ENCODE measurements around the gene EXOSC5.
A peak's percentile ranks its signal among the peaks of the same experiment; 100 is the strongest.
"Not testable (repeated sequence)": the region's sequence is repeated elsewhere in the genome, so short reads cannot be mapped to it uniquely, and the experiment has no call there.

EXOSC5 gene

DNA sequence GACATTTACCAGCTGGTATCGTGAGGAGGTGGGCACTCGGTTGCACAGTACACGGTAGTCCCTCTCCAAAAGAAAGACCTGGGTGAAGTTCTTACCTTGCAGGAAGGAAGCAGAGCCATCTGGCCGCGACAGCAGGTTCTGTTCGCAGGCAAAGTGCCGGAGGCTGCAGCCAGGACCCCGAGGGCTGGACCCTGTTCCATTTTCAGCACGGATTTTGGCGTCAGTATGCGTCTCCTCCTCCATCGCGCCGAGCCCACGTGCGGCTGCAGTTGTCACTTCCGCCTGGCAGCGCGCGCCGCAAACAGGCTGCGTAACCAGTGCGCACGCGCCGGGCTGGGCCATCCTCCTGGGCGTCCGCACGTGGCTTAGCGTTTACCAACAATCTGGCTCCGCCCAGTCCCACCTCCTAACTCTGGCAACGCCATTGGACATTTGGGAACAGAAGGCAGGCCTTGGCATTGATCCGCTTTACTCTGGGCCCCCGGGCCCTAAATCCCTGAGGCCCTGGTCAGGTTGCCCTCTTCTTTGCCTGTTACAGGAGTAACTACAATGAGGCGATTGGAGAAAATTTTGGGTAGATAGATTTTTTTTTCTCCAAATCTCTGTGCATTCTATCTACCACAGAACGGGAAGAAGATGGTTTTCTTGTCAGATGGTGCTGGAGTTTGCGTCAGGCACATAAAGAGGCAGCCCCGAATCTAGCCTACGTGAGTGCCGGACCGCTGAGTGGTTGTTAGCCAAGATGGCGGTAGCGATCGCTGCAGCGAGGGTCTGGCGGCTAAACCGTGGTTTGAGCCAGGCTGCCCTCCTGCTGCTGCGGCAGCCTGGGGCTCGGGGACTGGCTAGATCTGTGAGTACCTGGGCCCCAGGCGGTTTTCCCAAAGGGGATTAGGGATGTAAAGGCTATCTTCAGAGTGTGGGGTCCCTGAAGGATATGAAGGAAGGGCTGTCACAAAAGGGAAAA is at the start of gene EXOSC5, which contains the start of gene BCKDHA:
Gene EXOSC5 (minus strand): TSS at position 274 of the 964 bp plus-strand sequence. CDS start 31 bp downstream, at position 243.
Gene BCKDHA (plus strand): TSS at position 733 of the 964 bp plus-strand sequence. CDS start 10 bp downstream, at position 743.
- DNase-seq (ENCODE audit: low read depth in 4 of 4, low spot score in 1 of 4), result peak; percentile 95 to 99 (median 96)

DNA sequence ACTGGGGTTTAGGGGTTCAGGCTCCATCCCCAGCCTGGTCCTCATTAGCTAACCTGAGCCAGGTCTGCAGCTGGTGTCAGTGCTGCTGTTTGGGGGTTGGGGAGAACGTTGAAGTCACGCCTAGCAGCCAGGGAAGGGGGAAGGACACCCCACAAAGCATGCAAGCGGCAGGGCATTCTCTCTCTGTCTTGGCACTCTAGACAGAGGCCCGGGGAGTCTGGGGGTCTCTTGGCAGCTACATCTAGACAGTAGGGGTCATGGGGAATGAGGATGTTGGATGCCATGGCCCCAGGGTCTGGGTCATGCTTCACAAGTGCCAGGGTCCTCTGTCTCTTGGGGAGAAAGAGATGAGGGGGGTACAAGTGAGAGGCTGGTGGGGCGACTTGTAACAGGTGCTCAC is 48.4 kb upstream of the EXOSC5 start:
- no peak for DNase-seq (ENCODE audit: low read depth in 4 of 4, low spot score in 1 of 4)

DNA sequence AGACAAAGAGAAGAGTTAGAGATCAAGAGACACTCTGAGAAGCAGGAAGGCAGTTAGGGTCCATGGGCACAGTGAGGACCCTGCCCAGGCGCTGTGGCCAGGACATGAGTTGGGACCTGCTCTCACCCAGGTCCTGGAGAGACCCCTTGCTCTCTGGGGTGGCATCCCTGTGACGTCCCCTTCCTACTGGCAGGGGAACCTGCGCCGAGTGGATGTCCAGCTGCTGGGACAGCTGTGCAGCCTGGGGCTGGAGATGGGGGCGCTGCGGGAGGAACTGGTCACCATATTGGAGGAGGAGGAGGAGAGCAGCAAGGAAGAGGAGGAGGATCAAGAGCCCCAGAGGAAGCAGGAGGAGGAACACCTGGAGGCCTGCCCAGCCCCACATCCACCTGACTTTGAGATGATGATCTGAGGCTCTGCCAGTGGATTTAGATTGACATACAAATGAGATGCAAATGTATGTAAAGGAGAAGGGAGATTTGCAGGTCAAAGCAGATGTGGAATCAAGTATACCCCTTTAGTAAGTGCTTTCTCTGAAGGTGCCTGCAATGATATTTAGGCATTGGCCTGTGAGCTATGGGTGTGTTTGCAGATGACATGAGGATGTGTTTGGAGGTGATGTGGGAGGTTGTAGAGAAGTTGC is 46.8 kb upstream of the EXOSC5 start:
- no peak for DNase-seq (ENCODE audit: low read depth in 4 of 4, low spot score in 1 of 4)

DNA sequence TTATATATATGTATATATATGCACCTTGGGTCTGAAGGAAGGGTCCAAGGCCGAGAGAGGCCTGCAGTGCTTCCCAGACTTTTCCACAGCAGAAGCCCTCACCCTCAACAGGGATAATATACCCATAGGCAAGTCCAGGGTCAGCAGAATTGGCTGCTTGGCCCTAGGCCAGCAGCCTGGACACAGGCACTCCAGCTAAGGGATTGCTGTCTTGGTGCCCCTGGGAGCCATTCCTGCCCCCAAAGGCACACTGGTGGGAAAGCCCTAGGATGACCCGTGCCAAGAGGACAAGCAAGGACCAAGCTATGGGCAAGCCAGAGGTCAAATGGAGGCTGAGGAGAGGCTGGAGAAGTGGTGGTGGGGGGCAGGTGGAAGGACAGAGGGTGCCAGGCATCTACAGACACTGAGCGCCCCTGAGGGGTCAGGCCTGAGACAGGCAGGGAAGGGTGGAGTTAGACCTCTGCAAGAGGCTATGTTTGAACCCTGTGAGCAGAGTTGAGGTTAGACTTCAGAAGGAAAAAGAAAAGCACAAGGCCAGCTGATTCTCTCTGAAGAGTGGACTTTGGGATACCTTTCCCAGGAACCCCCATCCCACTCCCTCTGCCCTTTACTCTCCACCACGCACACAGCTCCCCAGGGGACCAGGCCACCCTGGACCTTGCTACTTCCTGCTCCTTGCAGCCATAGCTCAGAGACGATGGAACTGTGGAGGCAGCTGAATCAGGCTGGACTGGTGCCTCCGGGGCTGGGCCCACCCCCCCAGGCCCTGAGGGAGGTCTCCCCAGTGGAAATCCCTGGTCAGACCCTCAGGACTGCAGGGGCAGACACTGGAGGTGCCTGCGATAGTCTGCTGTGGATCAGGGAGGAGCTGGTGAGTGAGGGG is 45.6 kb upstream of the EXOSC5 start, which contains the start of gene ERICH4:
Gene ERICH4 (plus strand): TSS at position 684 of the 883 bp plus-strand sequence. CDS start 14 bp downstream, at position 698.
- no peak for DNase-seq (ENCODE audit: low read depth in 4 of 4, low spot score in 1 of 4)

DNA sequence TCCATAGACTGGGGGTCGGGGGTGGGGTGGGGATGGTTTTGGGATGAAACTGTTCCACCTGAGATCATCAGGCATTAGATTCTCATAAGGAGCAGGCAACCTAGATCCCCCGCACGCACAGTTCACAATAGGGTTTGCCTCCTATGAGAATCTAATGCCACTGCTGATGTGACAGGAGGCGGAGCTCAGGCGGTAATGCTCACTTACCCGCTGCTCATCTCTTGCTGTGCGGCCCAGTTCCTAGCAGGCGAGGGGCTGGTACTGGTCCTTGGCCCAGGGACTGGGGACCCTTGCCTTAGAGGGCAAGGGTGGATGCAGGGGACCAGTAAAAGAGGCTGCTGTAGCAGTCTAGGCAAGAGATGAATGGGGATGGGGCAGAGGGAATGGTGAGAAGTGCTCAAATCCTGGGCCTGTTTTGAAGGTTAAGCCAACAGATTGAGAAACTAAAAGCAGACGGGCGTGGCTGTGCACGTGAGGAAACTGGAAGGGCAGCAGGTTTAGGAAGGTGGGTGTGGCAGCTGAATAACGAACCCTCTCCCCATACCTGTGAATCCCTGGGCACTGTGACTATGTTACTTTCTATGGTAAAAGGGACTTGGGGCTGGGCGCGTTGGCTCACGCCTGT is 44.3 kb upstream of the EXOSC5 start:
- DNase-seq (ENCODE audit: low read depth in 4 of 4, low spot score in 1 of 4), result no peak

DNA sequence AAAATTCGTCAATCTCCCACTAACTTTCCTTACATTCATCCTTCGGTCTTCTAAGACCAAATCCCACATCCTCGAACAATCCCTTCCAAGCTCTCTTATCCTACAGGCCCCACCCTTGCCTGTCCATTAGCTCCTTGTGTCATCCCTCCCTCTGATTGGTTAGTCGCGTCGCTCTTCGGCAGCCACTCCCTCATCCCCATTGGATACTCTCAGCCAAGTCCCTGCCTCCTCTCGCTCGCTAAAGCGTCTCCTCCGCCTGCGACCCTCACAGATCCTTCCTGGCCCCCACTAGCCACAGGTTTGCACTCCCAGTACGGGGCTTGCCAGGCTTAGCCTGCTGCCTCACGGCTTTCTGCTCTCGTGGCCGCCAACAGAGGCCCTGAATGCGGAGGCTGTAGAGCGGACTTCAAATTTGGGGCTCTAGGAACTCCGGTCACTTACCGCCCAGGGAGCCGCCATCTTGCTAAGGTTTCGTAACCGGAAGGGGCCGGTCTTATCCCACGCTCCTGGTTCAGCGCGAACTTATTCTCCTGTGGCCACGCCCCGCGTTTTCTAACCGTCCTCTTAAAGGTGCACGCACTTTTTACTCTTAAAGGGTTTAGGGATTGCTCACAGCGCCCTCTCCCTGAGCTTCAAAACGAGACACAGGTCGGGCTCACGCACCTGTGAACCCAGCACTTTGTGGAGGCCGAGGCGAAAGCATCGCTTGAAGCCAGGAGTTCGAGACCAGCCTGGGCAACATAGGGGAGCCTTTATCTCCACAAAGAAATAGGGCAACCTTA is 42.5 kb upstream of the EXOSC5 start, which contains the start of gene DMAC2:
Gene DMAC2 (minus strand): TSS at position 472 of the 782 bp plus-strand sequence. CDS start 13 bp downstream, at position 459.
- DNase-seq (ENCODE audit: low read depth in 4 of 4, low spot score in 1 of 4), result peak; percentile 79 to 95 (median 92)

DNA sequence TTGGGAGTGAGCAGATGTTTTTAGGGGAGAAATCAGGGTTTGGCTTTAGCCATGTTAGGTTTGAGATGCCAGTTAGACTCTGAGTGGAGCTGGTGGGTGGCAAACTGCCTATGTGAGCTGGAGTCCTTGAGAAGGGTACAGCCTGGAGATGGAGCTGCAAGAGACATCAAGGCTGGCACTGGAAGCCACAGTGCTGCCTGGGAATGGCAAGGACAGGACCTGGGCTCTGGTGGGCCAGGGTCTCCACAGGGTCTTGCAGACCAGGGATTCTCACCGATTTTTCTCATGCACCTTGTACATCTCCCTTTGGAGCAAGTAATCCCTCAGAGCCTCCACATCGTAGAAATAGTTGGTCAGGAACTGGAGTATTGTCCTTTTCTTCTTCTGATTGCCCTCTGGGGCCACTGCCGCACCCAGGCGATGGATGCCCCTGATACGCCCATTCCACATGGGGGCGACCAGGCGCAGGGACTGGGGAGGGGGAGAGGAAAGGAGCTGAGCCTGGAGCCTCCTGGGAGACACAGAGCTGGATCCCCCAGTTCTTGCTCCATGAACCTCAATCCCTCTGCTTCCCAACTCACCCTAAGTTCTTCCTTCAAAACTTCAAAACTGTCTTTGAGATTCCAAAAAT is 40.9 kb upstream of the EXOSC5 start:
- no peak for DNase-seq (ENCODE audit: low read depth in 4 of 4, low spot score in 1 of 4)

DNA sequence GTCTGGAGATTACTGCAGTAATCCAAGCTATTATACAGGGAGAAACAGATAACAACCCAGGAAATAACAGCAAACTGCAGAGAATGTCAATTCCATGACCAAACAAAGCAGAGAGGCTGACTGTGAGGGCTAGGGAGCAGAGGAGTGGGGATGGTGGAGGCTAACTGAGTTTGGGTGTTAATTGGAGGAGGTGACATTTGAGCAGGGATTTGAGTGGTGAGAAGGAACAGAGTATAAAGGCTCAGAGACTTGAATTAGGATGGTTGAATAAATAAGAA is 39.5 kb upstream of the EXOSC5 start:
- no peak for DNase-seq (ENCODE audit: low read depth in 4 of 4, low spot score in 1 of 4)

DNA sequence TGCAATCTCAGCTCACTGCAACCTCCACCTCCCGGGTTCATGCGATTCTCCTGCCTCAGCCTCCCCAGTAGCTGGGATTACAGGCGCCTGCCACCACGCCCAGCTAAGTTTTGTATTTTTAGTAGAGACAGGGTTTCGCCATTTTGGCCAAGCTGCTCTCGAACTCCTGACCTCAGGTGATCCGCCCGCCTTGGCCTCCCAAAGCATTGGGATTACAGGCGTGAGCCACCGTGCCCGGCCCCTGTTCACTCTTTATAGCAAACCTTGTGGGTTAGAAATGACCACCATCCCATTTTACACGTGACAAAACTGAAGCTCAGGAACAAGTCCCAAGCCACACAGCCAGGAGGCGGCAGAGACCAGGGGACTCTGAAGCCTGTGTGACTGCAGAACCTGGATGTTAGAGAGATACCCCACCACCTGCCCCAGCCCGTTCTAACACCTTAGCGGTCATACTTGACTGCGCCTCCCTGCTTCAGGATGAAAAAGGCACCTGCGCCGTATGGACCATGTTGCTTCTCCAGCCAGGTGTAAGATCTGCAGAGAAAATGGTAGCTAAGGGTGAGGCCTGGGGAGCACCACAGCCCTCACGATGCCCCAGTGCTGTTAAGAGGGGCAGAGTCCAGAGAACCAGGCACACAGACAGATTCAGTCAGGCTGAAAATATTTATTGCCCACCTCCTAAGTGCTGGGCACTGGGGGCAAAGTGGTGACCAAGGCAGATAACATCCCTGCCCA is 38.9 kb upstream of the EXOSC5 start:
- DNase-seq (ENCODE audit: low read depth in 4 of 4, low spot score in 1 of 4), result no peak

DNA sequence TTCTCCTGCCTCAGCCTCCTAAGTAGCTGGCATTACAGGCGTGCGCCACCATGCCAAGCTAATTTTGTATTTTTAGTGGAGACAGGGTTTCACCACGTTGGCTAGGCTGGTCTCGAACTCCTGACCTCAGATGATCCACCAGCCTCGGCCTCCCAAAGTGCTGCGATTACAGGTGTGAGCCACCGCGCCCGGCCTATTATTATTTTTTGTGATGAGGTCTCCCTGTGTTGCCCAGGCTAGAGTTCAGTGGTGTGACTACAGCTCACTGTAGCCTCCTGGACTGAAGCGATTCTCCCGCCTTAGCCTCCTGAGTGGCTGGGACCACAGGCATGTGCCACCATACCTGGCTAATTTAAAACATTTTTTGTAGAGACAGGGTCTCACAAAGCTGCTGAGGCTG is 38.2 kb upstream of the EXOSC5 start:
- DNase-seq (ENCODE audit: low read depth in 4 of 4, low spot score in 1 of 4), result not testable (repeated sequence)

DNA sequence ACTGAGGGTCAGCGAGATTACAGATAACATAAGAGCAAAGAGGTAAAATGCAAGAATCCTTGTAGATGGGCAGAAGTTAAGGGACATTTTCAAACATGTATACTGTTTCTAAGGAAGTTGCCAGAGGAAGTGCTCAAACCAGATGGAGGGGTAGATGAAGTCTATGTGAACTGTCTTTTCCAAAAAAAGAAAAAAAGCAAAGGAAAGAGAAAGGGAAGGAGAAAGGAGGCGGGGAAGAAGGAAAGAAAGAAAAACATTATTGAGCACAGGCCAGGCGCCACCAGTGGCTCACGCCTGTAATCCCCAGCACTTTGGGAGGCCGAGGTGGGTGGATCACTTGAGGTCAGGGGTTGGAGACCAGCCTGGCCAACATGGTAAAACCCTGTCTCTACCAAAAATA is 37.3 kb upstream of the EXOSC5 start:
- no peak for DNase-seq (ENCODE audit: low read depth in 4 of 4, low spot score in 1 of 4)

DNA sequence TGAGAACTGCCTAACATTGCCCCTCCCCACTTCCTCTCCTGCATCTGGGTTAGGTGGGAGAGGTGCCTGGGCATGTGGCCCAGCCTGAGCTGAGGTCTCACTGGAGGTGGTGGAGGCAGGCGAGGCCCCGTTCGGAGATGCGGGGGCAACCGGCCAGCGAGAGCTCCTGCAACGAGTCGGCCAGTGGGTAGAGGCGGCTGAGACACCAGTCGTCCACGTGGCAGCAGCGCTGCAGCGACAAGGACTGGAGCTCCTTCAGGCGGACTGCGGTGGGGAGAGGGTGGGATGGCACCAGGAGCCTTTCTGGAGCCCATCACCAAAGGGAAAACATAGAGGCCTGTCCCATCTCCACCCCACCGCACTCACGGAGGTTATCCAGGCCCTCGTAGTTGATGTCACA is 36.0 kb upstream of the EXOSC5 start:
- no peak for DNase-seq (ENCODE audit: low read depth in 4 of 4, low spot score in 1 of 4)

DNA sequence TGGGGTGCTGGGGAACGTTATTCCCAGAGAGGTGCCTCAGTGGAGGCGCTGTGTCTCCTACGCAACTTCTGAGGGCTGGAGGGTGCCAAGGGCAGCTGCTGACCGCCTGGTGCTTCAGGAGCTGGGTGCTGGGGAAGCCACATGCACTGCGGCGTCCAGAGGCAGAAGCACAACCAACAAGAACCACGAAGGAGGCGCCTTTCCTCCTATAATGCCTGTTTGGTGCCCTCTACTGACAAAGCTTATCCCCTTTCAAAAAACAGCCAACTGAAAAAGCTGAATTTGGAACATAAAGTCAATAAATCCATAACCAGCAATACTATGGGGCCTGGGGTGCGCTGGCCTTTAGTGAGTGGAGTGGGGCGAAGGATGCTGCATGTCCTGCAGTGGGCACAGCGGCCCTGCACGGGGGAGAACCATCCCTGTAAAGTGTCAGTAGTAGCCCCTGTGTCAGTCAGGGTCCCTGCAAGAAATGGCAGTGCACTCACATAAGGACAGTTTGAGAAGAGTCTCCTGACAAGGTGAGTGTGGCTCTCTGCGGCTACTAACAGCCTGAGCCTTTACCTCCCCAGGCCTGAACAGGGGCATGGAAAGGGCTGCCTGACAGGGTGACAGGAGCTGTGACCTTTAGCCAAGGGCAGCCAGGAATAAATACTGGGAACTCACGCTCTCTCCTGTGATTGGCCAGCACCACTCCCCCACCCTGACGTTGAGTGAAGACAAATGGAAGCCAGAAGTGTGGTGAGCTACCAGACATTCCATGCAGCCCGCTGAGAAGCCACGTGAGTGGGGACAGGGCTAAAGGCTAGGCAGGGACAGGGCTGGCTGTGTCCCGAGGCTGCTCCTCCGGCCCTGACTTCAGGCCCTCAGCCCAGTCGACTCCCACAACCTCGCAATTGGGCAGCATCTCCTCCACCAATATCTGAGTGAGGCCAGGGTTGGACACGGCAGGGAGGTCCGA is 34.5 kb upstream of the EXOSC5 start:
- DNase-seq (ENCODE audit: low read depth in 4 of 4, low spot score in 1 of 4), result no peak

DNA sequence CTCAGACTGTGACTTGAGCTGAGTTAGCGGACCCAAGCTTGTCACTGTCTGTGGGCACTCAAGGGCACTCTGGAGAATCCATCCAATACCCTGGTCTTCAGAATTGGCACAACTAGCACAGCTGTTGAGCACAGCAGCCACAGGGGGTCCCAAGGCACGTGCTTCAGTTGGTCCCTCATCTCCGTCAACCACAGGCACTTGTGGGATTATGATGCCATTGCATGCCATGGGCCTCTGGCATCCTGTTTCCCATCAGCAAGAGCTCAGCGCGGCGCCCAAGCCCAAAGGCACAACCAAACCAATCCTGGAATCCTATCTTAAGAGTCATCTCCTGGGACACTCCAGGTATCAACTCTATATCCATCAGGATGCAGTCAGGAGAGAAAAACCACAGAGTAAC is 33.8 kb upstream of the EXOSC5 start:
- DNase-seq (ENCODE audit: low read depth in 4 of 4, low spot score in 1 of 4), result no peak

DNA sequence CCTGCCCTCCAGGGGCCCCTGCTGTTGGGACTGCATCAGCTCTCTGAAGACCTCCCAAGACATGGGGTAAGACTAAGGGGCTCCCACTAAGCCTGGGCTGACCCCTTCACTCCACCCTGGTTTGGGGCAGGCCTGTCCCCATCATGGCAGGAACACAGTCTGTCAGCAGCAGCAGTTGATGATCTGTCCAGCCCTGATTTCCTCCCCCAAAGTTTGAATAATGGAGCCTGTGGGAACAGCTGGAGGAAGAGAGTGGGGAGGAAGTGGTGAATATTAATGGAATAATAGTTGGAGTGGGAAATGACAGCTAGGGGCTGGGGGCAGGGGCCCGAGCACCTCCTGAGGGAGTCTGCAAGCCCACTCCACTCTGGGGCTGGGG is 31.3 kb upstream of the EXOSC5 start:
- no peak for DNase-seq (ENCODE audit: low read depth in 4 of 4, low spot score in 1 of 4)

DNA sequence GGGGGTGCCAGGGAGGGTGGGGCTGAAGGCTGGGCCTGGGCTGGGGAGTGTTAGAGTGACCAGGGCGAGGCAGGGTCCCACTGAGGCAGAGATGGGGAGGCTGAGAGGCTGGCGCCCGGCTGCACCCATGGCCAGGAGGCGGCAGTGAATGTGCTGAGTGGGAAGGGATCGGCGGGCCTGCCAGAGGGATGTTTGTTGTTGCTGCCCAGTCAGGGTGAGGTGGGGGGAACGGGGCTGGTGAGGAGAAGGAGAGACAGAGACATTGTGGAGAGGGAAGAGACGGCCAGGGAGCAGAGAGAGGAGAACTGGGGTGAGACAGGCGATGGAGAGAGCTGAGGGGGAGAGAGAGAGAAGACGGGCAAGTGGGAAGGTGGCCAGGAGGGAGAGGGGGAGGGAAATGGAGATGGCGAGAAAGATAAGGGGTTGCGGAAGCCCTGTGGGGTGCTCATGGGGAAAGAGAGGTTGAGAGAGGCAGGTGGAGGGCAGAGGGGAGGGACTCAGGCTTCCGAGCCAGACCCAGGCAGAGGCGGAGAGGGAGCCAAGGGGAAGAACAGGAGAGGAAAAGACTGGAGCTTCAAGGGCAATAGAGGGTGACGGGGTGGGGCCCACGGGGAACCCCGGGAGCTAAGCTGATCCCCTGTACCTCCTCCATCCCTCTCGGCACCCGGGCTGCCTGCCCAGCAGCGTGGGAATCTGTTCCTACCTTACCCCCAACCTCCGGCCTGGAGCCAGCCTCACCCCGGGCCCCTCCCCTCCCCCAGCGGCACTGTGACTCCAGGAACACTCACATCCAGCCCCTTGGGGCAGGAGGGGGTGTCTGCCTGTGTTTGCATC is 30.7 kb upstream of the EXOSC5 start:
- DNase-seq (ENCODE audit: low read depth in 4 of 4, low spot score in 1 of 4), result no peak
